ENCODE data around the gene NHEJ1. TPM values are rescaled to one million over a fixed set of nuclear protein-coding genes. Genes with fewer than 3 reads are reported as not detected.

The NHEJ1 gene
- total and polyA plus RNA-seq, 4 donors = 6.1 to 13.5 (median 9.9) TPM

DNA sequence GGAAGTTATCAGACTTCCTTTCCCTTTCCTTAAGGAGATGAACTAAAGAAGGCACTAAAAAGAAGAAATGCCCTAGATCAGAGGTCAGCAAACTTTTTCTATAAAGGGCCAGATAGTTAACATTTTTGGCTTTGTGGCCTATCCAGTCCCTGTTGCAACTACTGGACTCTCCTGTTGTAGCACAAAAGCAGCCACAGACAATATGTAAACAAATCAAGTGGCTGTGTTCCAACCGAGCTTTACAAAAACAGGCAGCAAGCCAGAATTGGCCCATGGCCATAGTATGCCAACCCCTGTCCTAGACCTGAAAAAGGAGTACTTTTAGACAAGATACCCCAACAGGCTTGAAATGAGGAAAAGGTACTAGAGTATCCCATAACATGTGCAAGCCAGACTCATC, 10.9 kb downstream of the NHEJ1 start:
- 15% methylated on average over 1 of the region's 1 CpG for WGBS
- H3K27me3 ChIP-seq (ENCODE audit: control insufficient read depth in 4 of 4, insufficient read depth in 4 of 4, low read length in 3 of 4) = no peaks in the 10 kb centered on the region
- no peak overlapping the region for H3K4me3 ChIP-seq (ENCODE audit: low read depth in 1 of 3, low read length in 3 of 3)
- H3K9me3 ChIP-seq (ENCODE audit: control insufficient read depth in 4 of 4, low read length in 3 of 4) = no peaks in the 10 kb centered on the region
- H3K9ac ChIP-seq (ENCODE audit: low read depth in 1 of 2, low read length in 2 of 2) = no peak overlapping the region
- no peak for DNase-seq (ENCODE audit: low spot score)
- no peak overlapping the region for H3K27ac ChIP-seq (ENCODE audit: low read depth in 1 of 2, low read length in 2 of 2)
- peaks cover 1 to 13% (median 6%) of the 10 kb centered on the region in 4 donors for H3K36me3 ChIP-seq (ENCODE audit: control insufficient read depth in 4 of 4, insufficient read depth in 3 of 4, low read depth in 1 of 4, low read length in 3 of 4)
- peak in 1 of 2 donors; percentile 34 for TF ChIP-seq JUND (IDR thresholded peaks at IDR 0.05)
- TF ChIP-seq FOXA1 (IDR thresholded peaks at IDR 0.05) = peak; percentile 35
- TF ChIP-seq, protein P1, sequence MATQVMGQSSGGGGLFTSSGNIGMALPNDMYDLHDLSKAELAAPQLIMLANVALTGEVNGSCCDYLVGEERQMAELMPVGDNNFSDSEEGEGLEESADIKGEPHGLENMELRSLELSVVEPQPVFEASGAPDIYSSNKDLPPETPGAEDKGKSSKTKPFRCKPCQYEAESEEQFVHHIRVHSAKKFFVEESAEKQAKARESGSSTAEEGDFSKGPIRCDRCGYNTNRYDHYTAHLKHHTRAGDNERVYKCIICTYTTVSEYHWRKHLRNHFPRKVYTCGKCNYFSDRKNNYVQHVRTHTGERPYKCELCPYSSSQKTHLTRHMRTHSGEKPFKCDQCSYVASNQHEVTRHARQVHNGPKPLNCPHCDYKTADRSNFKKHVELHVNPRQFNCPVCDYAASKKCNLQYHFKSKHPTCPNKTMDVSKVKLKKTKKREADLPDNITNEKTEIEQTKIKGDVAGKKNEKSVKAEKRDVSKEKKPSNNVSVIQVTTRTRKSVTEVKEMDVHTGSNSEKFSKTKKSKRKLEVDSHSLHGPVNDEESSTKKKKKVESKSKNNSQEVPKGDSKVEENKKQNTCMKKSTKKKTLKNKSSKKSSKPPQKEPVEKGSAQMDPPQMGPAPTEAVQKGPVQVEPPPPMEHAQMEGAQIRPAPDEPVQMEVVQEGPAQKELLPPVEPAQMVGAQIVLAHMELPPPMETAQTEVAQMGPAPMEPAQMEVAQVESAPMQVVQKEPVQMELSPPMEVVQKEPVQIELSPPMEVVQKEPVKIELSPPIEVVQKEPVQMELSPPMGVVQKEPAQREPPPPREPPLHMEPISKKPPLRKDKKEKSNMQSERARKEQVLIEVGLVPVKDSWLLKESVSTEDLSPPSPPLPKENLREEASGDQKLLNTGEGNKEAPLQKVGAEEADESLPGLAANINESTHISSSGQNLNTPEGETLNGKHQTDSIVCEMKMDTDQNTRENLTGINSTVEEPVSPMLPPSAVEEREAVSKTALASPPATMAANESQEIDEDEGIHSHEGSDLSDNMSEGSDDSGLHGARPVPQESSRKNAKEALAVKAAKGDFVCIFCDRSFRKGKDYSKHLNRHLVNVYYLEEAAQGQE (IDR thresholded peaks at IDR 0.05) = peak; percentile 31
- peak; percentile 72 for TF ChIP-seq FOXA2 (IDR thresholded peaks at IDR 0.05)
- no peak for TF ChIP-seq HNF4G (IDR thresholded peaks at IDR 0.05)
- no peak for TF ChIP-seq YY1 (IDR thresholded peaks at IDR 0.05)
- TF ChIP-seq, protein P2, sequence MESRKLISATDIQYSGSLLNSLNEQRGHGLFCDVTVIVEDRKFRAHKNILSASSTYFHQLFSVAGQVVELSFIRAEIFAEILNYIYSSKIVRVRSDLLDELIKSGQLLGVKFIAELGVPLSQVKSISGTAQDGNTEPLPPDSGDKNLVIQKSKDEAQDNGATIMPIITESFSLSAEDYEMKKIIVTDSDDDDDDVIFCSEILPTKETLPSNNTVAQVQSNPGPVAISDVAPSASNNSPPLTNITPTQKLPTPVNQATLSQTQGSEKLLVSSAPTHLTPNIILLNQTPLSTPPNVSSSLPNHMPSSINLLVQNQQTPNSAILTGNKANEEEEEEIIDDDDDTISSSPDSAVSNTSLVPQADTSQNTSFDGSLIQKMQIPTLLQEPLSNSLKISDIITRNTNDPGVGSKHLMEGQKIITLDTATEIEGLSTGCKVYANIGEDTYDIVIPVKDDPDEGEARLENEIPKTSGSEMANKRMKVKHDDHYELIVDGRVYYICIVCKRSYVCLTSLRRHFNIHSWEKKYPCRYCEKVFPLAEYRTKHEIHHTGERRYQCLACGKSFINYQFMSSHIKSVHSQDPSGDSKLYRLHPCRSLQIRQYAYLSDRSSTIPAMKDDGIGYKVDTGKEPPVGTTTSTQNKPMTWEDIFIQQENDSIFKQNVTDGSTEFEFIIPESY (IDR thresholded peaks at IDR 0.05) = peak; percentile 46
- TF ChIP-seq HNF4A (conservative IDR thresholded peaks at IDR 0.05) = peak; percentile 78 to 87
- TF ChIP-seq RXRA (IDR thresholded peaks at IDR 0.05) = peak; percentile 71 to 82
- TF ChIP-seq, protein P3, sequence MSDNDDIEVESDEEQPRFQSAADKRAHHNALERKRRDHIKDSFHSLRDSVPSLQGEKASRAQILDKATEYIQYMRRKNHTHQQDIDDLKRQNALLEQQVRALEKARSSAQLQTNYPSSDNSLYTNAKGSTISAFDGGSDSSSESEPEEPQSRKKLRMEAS (IDR thresholded peaks at IDR 0.05) = peak; percentile 30
- TF ChIP-seq, protein P4, sequence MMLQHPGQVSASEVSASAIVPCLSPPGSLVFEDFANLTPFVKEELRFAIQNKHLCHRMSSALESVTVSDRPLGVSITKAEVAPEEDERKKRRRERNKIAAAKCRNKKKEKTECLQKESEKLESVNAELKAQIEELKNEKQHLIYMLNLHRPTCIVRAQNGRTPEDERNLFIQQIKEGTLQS (IDR thresholded peaks at IDR 0.05) = peak; percentile 27
- no peak for TF ChIP-seq GABPA (IDR thresholded peaks at IDR 0.05 in 1 of 2, conservative IDR thresholded peaks at IDR 0.05 in 1 of 2)
- no peak for TF ChIP-seq EGR1 (IDR thresholded peaks at IDR 0.05; ENCODE audit: low read depth in 2 of 2)
- TF ChIP-seq, protein P5, sequence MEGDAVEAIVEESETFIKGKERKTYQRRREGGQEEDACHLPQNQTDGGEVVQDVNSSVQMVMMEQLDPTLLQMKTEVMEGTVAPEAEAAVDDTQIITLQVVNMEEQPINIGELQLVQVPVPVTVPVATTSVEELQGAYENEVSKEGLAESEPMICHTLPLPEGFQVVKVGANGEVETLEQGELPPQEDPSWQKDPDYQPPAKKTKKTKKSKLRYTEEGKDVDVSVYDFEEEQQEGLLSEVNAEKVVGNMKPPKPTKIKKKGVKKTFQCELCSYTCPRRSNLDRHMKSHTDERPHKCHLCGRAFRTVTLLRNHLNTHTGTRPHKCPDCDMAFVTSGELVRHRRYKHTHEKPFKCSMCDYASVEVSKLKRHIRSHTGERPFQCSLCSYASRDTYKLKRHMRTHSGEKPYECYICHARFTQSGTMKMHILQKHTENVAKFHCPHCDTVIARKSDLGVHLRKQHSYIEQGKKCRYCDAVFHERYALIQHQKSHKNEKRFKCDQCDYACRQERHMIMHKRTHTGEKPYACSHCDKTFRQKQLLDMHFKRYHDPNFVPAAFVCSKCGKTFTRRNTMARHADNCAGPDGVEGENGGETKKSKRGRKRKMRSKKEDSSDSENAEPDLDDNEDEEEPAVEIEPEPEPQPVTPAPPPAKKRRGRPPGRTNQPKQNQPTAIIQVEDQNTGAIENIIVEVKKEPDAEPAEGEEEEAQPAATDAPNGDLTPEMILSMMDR (IDR thresholded peaks at IDR 0.05; ENCODE audit: low read depth, low read length, missing input control) = no peak
- TF ChIP-seq NR2F2 (IDR thresholded peaks at IDR 0.05) = peak; percentile 63
- peak; percentile 52 to 65 for TF ChIP-seq RAD21 (IDR thresholded peaks at IDR 0.05)
- TF ChIP-seq SP1 (IDR thresholded peaks at IDR 0.05) = peak; percentile 72
- TF ChIP-seq TAF1 (conservative IDR thresholded peaks at IDR 0.05) = no peak
- H3K4me1 ChIP-seq (ENCODE audit: control insufficient read depth in 4 of 4, insufficient read depth in 4 of 4, low read length in 3 of 4) = peaks cover 0 to 13% (median 11%) of the 10 kb centered on the region in 4 donors
